HepG2 (cell line): Measurements from ENCODE around the gene SDCCAG8. TPM values are rescaled to one million over a fixed set of nuclear protein-coding genes. Genes with fewer than 3 reads are reported as not detected.

Source experiments
- ATAC-seq: fragments of 200-7000 bp; cut with Tn5 transposase; 3 replicates; pipeline ENCODE4 v1.9.1; 2020; ENCODE audit warnings: mild to moderate bottlenecking, moderate library complexity
- BruUV-seq: library from RNA; stranded (reverse); fragments of 400-500 nt; replicated peaks from 2 replicates; lab custom pipeline; 2021; lab: Mats Ljungman, UMichigan
- CTCF ChIA-PET: fragments of 300-600 bp; formaldehyde crosslinking; extraction: SDS; loops from one replicate; lab custom pipeline; 2021; ENCODE audit warnings: low total read pairs, inconsistent platforms, low intra/inter-chr PET ratio; lab: Yijun Ruan, JAX
- POLR2A ChIA-PET: fragments of 350-600 bp; sonication (Branson Sonifier 250); formaldehyde crosslinking; loops from one replicate; lab custom pipeline; 2020; ENCODE audit warnings: antibody characterized with exemption, inconsistent platforms; lab: Yijun Ruan, JAX
- DNase-seq: peaks from one replicate; pipeline ENCODE4 v3.0.0-alpha.2; 2015; ENCODE audit warnings: low spot score
- FAIRE-seq: peaks from 3 replicates; lab custom pipeline; 2011; peaks lifted over from hg19 to GRCh38; lab: Jason Lieb, UNC
- H2AFZ ChIP-seq: one replicate; pipeline ENCODE4 v1.6.1; 2011; ENCODE audit warnings: low read length, inconsistent platforms
- H3K27ac ChIP-seq: fragments of 300-600 bp; 3 replicates; pipeline ENCODE4 v1.8.0; 2011; ENCODE audit warnings: mixed run types, mild to moderate bottlenecking, mixed read lengths, low read length, inconsistent platforms; ENCODE audit not compliant: insufficient read depth; ENCODE audit errors: extremely low read length
- H3K27me3 ChIP-seq, 2 experiments: fragments of 200-600 bp in 1 of 2; 2 replicates in 1 of 2; 3 replicates in 1 of 2; pipeline versions ENCODE4 v1.6.0 to v1.8.0; 2011; ENCODE audit warnings: low read length in 2 of 2, mild to moderate bottlenecking in 2 of 2, moderate library complexity in 2 of 2, inconsistent platforms in 1 of 2; ENCODE audit not compliant: insufficient read depth in 2 of 2, control insufficient read depth in 1 of 2
- H3K36me3 ChIP-seq, 2 experiments: fragments of 200-600 bp in 1 of 2; replicated peaks in 1 of 2; 2 replicates in 1 of 2; 3 replicates in 1 of 2; pipeline versions ENCODE4 v1.5.1 to v1.8.0; 2011; ENCODE audit warnings: low read length in 2 of 2, inconsistent platforms in 1 of 2; ENCODE audit not compliant: insufficient read depth in 2 of 2, control insufficient read depth in 1 of 2
- H3K4me1 ChIP-seq: 2 replicates; pipeline ENCODE4 v1.5.1; 2012; ENCODE audit warnings: low read length, inconsistent platforms; ENCODE audit not compliant: insufficient read depth
- H3K4me2 ChIP-seq: 2 replicates; pipeline ENCODE4 v1.6.0; 2011; ENCODE audit warnings: low read depth, low read length, inconsistent platforms
- H3K4me3 ChIP-seq, 3 experiments: fragments of 200-600 bp in 1 of 3; sonication (generic), shearing (Covaris generic) in 1 of 3; replicated peaks in 1 of 3; 2 replicates each; pipeline ENCODE4 v1.5.1; 2011 to 2016; ENCODE audit warnings: low read length in 3 of 3, inconsistent platforms in 2 of 3, low read depth in 2 of 3, mild to moderate bottlenecking in 2 of 3, control low read depth in 1 of 3, mixed read lengths in 1 of 3; ENCODE audit not compliant: insufficient read depth in 1 of 3
- H3K79me2 ChIP-seq: one replicate; pipeline ENCODE4 v1.6.1; 2011; ENCODE audit warnings: low read length, inconsistent platforms; ENCODE audit not compliant: insufficient read depth
- H3K9ac ChIP-seq: 2 replicates; pipeline ENCODE4 v1.6.0; 2011; ENCODE audit warnings: mild to moderate bottlenecking, low read depth, low read length, inconsistent platforms; ENCODE audit not compliant: insufficient read depth
- H3K9me3 ChIP-seq: 2 replicates; pipeline ENCODE4 v1.5.1; 2012; ENCODE audit warnings: mild to moderate bottlenecking, low read length
- H4K20me1 ChIP-seq: 2 replicates; pipeline ENCODE4 v1.6.0; 2011; ENCODE audit warnings: inconsistent platforms, mild to moderate bottlenecking, low read length, moderate library complexity; ENCODE audit not compliant: insufficient read depth
- AKAP8 ChIP-seq: sonication (generic); formaldehyde crosslinking; IDR thresholded peaks from 2 replicates; pipeline ENCODE4 v1.5.1; 2020; ENCODE audit warnings: mild to moderate bottlenecking, missing genetic modification reagents
- ARID2 ChIP-seq: sonication (generic); formaldehyde crosslinking; IDR thresholded peaks from 2 replicates; pipeline ENCODE4 v1.8.1; 2022; ENCODE audit warnings: mild to moderate bottlenecking, missing genetic modification reagents, borderline replicate concordance
- ELF3 ChIP-seq: IDR thresholded peaks from 2 replicates; pipeline ENCODE4 v1.6.1; 2016; ENCODE audit warnings: missing genetic modification reagents, missing compliant biosample characterization
- JUNB ChIP-seq: sonication (generic); formaldehyde crosslinking; IDR thresholded peaks from 2 replicates; pipeline ENCODE4 v1.8.0; 2022; ENCODE audit warnings: missing genetic modification reagents, mild to moderate bottlenecking, borderline replicate concordance
- MIER3 ChIP-seq: IDR thresholded peaks from 2 replicates; pipeline ENCODE4 v1.6.1; 2016; ENCODE audit warnings: missing compliant biosample characterization, borderline replicate concordance
- NFATC3 ChIP-seq: sonication (generic); formaldehyde crosslinking; IDR thresholded peaks from 2 replicates; pipeline ENCODE4 v1.5.1; 2020; ENCODE audit warnings: mild to moderate bottlenecking, missing genetic modification reagents
- NFIB ChIP-seq: sonication (generic); formaldehyde crosslinking; IDR thresholded peaks from 2 replicates; pipeline ENCODE4 v1.9.0; 2021; ENCODE audit warnings: missing genetic modification reagents, mild to moderate bottlenecking, borderline replicate concordance
- SIN3B ChIP-seq: fragments of 150-350 bp; IDR thresholded peaks from 2 replicates; pipeline ENCODE4 v1.6.1; 2014; ENCODE audit warnings: low read length
- STAG1 ChIP-seq: sonication (generic); formaldehyde crosslinking; IDR thresholded peaks from 2 replicates; pipeline ENCODE4 v1.4.0; 2020; ENCODE audit warnings: missing genetic modification reagents
- TCF7L2 ChIP-seq: IDR thresholded peaks from 2 replicates; pipeline ENCODE4 v1.6.1; 2011; ENCODE audit warnings: mild to moderate bottlenecking, low read depth, low read length, moderate library complexity
- ZNF33A ChIP-seq: sonication (generic); formaldehyde crosslinking; IDR thresholded peaks from 2 replicates; pipeline ENCODE4 v1.5.1; 2020; ENCODE audit warnings: missing genetic modification reagents, mild to moderate bottlenecking, moderate library complexity, borderline replicate concordance
- ZNF781 ChIP-seq: sonication (generic); formaldehyde crosslinking; IDR thresholded peaks from 2 replicates; pipeline ENCODE4 v1.5.1; 2020; ENCODE audit warnings: borderline replicate concordance, mild to moderate bottlenecking, missing genetic modification reagents; ENCODE audit errors: not compliant biosample characterization
- WGBS: methylation state at CpG from one replicate; pipeline ENCODE4 v1.1.6; 2017; ENCODE audit warnings: low lambda C conversion rate; 5-methylcytosine and 5-hydroxymethylcytosine counted together
- in situ Hi-C: cut with HindIII; loops from 2 replicates; pipeline ENCODE4 v1.10.0; 2017; ENCODE audit warnings: low pct_unique_long_range_greater_than_20kb; ENCODE audit not compliant: extremely low pct_ligation_motif_present
- intact Hi-C: fragments of 100-400 bp; cut with micrococcal nuclease; formaldehyde crosslinking; loops from one replicate; pipeline ENCODE4 v1.10.0; 2022; ENCODE audit not compliant: unreplicated experiment
- polyA plus RNA-seq, 8 experiments: library from polyadenylated mRNA; depleted of rRNA in 3 of 8; stranded (reverse) in 7 of 8; unstranded in 1 of 8; fragments of >200 nt; fragmentation: Illumina TruSeq in 4 of 8; extraction: Trizol in 4 of 8; gene quantifications; 2 replicates each; pipeline versions ENCODE4 v1.2.1 to v1.2.3, GENCODE V29; 2011 to 2016; ENCODE audit warnings: low read depth in 4 of 8, missing spikeins in 1 of 8, mixed read lengths in 1 of 8; ENCODE audit not compliant: insufficient read depth in 1 of 8
- total RNA-seq, 5 experiments: library from RNA; depleted of rRNA; stranded (reverse); fragments of >200 nt; fragmentation: Illumina TruSeq; extraction: Trizol; gene quantifications; 2 replicates each; pipeline ENCODE4 v1.2.3, GENCODE V29; 2016; ENCODE audit warnings: low read depth in 1 of 5
- TF ChIP-seq, protein P1 (sequence below), 2 experiments: sonication (generic) in 1 of 2; formaldehyde crosslinking in 1 of 2; IDR thresholded peaks; 2 replicates each; pipeline versions ENCODE4 v1.5.1 to v1.6.1; 2011 to 2020; ENCODE audit warnings: borderline replicate concordance in 1 of 2, low read depth in 1 of 2, low read length in 1 of 2, mild to moderate bottlenecking in 1 of 2, missing genetic modification reagents in 1 of 2, moderate library complexity in 1 of 2
- TF ChIP-seq, protein P2 (sequence below): sonication (generic); formaldehyde crosslinking; IDR thresholded peaks from 2 replicates; pipeline ENCODE4 v1.5.1; 2020; ENCODE audit warnings: mild to moderate bottlenecking, missing genetic modification reagents
- TF ChIP-seq, protein P3 (sequence below): conservative IDR thresholded peaks from 2 replicates; pipeline ENCODE4 v1.6.1; 2018; ENCODE audit warnings: missing genetic modification reagents

SDCCAG8 gene
- total and polyA plus RNA-seq, 2 of the 13 experiments (the other 11 are each of a cell fraction or from before 2014, with no cell fraction given), result 9.5 to 13.4 TPM

DNA sequence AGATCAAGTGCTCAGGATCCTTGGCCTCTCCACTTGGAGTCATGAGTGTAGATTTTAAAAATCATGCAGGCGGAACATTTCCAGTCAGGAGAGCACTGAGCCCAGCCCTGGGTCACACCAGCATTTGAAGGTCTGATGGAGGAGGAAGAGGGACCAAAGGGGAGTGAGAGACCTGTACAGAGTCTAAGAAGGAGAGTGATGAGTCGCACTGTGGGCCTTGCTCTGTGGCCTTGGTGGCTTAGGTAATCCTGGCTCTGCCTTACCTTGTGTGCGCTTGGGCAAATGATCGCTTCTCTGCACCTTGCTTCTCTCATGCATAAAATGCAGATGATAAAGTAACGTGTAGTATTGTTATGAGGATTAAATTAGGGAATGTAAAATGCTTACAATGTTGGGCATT is 225.3 kb downstream of the SDCCAG8 start:
- no TSS peak for BruUV-seq
- Histone ChIP-seq H3K4me3 (no peak overlapping the region), H3K27ac (no peak overlapping the region), H3K27me3 (no peaks in the 10 kb centered on the region), H3K4me1 (no peaks in the 10 kb centered on the region), H3K4me2 (no peak overlapping the region), H3K79me2 (no peaks in the 10 kb centered on the region), H3K9me3 (no peaks in the 10 kb centered on the region), H4K20me1 (no peaks in the 10 kb centered on the region), H3K36me3 (no peaks in the 10 kb centered on the region), H3K9ac (no peak overlapping the region), H2AFZ (no peak overlapping the region)
- 78% methylated on average over 5 of the region's 5 CpGs for WGBS
- ATAC-seq, result no peak
- intact Hi-C loops (no loop called here), in situ Hi-C loops (no loop called here)
- ChIA-PET CTCF (no interaction called here), POLR2A (no interaction called here)
- no peak for DNase-seq
- FAIRE-seq, result no peak
- TF ChIP-seq AKAP8 (CRISPR knock-in tag), result no peak
- TF ChIP-seq ARID2 (CRISPR knock-in tag), result no peak
- no peak for TF ChIP-seq NFIB (CRISPR knock-in tag)
- no peak for TF ChIP-seq ELF3
- no peak for TF ChIP-seq STAG1 (CRISPR knock-in tag)
- TF ChIP-seq ZNF781, result no peak
- no peak for TF ChIP-seq NFATC3 (CRISPR knock-in tag)
- no peak for TF ChIP-seq SIN3B
- TF ChIP-seq JUNB, result no peak
- TF ChIP-seq, protein P1, sequence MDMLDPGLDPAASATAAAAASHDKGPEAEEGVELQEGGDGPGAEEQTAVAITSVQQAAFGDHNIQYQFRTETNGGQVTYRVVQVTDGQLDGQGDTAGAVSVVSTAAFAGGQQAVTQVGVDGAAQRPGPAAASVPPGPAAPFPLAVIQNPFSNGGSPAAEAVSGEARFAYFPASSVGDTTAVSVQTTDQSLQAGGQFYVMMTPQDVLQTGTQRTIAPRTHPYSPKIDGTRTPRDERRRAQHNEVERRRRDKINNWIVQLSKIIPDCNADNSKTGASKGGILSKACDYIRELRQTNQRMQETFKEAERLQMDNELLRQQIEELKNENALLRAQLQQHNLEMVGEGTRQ (IDR thresholded peaks at IDR 0.05; ENCODE audit: low read depth, low read length), result no peak
- TF ChIP-seq, protein P1 (CRISPR knock-in tag; IDR thresholded peaks at IDR 0.05; ENCODE audit: borderline replicate concordance), result no peak
- TF ChIP-seq, protein P2, sequence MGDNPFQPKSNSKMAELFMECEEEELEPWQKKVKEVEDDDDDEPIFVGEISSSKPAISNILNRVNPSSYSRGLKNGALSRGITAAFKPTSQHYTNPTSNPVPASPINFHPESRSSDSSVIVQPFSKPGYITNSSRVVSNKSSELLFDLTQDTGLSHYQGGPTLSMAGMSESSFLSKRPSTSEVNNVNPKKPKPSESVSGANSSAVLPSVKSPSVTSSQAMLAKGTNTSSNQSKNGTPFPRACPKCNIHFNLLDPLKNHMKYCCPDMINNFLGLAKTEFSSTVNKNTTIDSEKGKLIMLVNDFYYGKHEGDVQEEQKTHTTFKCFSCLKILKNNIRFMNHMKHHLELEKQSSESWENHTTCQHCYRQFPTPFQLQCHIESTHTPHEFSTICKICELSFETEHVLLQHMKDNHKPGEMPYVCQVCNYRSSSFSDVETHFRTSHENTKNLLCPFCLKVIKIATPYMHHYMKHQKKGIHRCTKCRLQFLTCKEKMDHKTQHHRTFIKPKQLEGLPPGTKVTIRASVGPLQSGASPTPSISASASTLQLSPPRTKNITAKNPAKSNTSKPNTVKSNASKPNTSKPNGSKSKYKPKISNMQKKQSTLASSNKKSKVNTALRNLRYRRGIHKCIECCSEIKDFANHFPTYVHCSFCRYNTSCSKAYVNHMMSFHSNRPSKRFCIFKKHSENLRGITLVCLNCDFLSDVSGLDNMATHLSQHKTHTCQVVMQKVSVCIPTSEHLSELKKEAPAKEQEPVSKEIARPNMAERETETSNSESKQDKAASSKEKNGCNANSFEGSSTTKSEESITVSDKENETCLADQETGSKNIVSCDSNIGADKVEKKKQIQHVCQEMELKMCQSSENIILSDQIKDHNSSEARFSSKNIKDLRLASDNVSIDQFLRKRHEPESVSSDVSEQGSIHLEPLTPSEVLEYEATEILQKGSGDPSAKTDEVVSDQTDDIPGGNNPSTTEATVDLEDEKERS (CRISPR knock-in tag), result no peak
- TF ChIP-seq ZNF33A, result no peak
- no peak for TF ChIP-seq MIER3 (CRISPR knock-in tag)
- TF ChIP-seq TCF7L2, result no peak
- TF ChIP-seq, protein P3, sequence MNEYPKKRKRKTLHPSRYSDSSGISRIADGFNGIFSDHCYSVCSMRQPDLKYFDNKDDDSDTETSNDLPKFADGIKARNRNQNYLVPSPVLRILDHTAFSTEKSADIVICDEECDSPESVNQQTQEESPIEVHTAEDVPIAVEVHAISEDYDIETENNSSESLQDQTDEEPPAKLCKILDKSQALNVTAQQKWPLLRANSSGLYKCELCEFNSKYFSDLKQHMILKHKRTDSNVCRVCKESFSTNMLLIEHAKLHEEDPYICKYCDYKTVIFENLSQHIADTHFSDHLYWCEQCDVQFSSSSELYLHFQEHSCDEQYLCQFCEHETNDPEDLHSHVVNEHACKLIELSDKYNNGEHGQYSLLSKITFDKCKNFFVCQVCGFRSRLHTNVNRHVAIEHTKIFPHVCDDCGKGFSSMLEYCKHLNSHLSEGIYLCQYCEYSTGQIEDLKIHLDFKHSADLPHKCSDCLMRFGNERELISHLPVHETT (CRISPR knock-in tag), result no peak
